ENCODE data around the gene FHOD3. TPM values are rescaled to one million over a fixed set of nuclear protein-coding genes. Genes with fewer than 3 reads are reported as not detected.
A peak's percentile ranks its signal among the peaks of the same experiment; 100 is the strongest.

The FHOD3 gene
- total RNA-seq, 2 donors from 2014 or later: 66.0 to 114 TPM

GRCh38 chr18:36388310-36388709, 90.8 kb downstream of the FHOD3 start:
- Histone ChIP-seq H3K27ac (peak overlapping the region; percentile 68 to 93), H3K4me3 (no peak overlapping the region), H3K4me1 (peaks cover 0 to 42% of the 10 kb centered on the region in 2 donors), H3K27me3 (no peaks in the 10 kb centered on the region), H3K36me3 (no peaks in the 10 kb centered on the region), H3K9me3 (no peaks in the 10 kb centered on the region)
- DNase-seq (ENCODE audit: low spot score): no peak
- TF ChIP-seq CTCF (IDR thresholded peaks at IDR 0.05): no peak

- Histone ChIP-seq H3K9me3 (no peaks in the 10 kb centered on the region), H3K27me3 (no peaks in the 10 kb centered on the region), H3K4me1 (peaks cover 0 to 40% of the 10 kb centered on the region in 2 donors), H3K36me3 (no peaks in the 10 kb centered on the region), H3K27ac (peak overlapping the region; percentile 71 to 93), H3K4me3 (no peak overlapping the region)
- DNase-seq (ENCODE audit: low spot score): no peak
- TF ChIP-seq CTCF (IDR thresholded peaks at IDR 0.05): no peak
These were observed 91.5 kb downstream of the FHOD3 start for GRCh38 chr18:36389027-36389426.

GRCh38 chr18:36389811-36390581, 92.5 kb downstream of the FHOD3 start:
- Histone ChIP-seq H3K27ac (peak overlapping the region; percentile 71 to 93), H3K9me3 (no peaks in the 10 kb centered on the region), H3K4me3 (no peak overlapping the region), H3K4me1 (peaks cover 0 to 40% of the 10 kb centered on the region in 2 donors), H3K27me3 (no peaks in the 10 kb centered on the region), H3K36me3 (no peaks in the 10 kb centered on the region)
- DNase-seq (ENCODE audit: low spot score): no peak
- TF ChIP-seq CTCF (IDR thresholded peaks at IDR 0.05): no peak

- Histone ChIP-seq H3K9me3 (peaks cover 0 to 11% of the 10 kb centered on the region in 2 donors), H3K4me3 (no peak overlapping the region), H3K4me1 (peaks cover 0 to 37% of the 10 kb centered on the region in 2 donors), H3K36me3 (no peaks in the 10 kb centered on the region), H3K27me3 (no peaks in the 10 kb centered on the region), H3K27ac (peak overlapping the region; percentile 71 to 93)
- DNase-seq (ENCODE audit: low spot score): no peak
- TF ChIP-seq CTCF (IDR thresholded peaks at IDR 0.05): no peak
These were observed 94.1 kb downstream of the FHOD3 start for GRCh38 chr18:36391426-36392145.

GRCh38 chr18:36392164-36392978, 94.9 kb downstream of the FHOD3 start:
- Histone ChIP-seq H3K27me3 (no peaks in the 10 kb centered on the region), H3K4me3 (no peak overlapping the region), H3K36me3 (no peaks in the 10 kb centered on the region), H3K4me1 (peaks cover 0 to 35% of the 10 kb centered on the region in 2 donors), H3K27ac (peak overlapping the region; percentile 71 to 93), H3K9me3 (peaks cover 0 to 11% of the 10 kb centered on the region in 2 donors)
- DNase-seq (ENCODE audit: low spot score): no peak
- TF ChIP-seq CTCF (IDR thresholded peaks at IDR 0.05): no peak

Measured in right atrium auricular region (tissue), 2 donors.